GM13976 (cell line): Measurements from ENCODE around the gene TMEM259.

Experiments
- DNase-seq: peaks from one replicate; pipeline ENCODE4 v3.0.0; 2012; ENCODE audit warnings: low spot score
- in situ Hi-C: fragments of 300-500 bp; cut with MboI; formaldehyde crosslinking; loops from one replicate; pipeline ENCODE4 v1.12.0; 2022; ENCODE audit warnings: low sequenced_read_pairs, mixed read lengths, inconsistent platforms; ENCODE audit not compliant: unreplicated experiment
- TF ChIP-seq, protein P1 (sequence below): IDR thresholded peaks from 2 replicates; pipeline ENCODE4 v1.5.1; 2012; ENCODE audit warnings: borderline replicate concordance, mild to moderate bottlenecking; ENCODE audit not compliant: insufficient read depth; ENCODE audit errors: extremely low read depth, missing control alignments, control extremely low read depth

The TMEM259 gene

DNA sequence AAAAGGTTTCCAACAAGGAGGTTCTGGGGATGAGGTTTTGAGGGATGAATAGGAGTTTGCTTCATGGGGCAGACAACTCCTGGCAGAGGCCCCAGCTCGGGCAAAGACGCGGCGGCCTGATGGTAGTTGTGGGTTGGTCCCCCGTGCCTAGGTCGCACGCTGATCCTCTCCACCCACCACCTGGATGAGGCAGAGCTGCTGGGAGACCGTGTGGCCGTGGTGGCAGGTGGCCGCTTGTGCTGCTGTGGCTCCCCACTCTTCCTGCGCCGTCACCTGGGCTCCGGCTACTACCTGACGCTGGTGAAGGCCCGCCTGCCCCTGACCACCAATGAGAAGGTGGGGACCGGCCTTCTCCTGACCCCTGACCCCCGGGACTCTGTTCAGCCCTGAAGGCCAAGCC, 30.9 kb upstream of the TMEM259 start:
- TF ChIP-seq, protein P1, sequence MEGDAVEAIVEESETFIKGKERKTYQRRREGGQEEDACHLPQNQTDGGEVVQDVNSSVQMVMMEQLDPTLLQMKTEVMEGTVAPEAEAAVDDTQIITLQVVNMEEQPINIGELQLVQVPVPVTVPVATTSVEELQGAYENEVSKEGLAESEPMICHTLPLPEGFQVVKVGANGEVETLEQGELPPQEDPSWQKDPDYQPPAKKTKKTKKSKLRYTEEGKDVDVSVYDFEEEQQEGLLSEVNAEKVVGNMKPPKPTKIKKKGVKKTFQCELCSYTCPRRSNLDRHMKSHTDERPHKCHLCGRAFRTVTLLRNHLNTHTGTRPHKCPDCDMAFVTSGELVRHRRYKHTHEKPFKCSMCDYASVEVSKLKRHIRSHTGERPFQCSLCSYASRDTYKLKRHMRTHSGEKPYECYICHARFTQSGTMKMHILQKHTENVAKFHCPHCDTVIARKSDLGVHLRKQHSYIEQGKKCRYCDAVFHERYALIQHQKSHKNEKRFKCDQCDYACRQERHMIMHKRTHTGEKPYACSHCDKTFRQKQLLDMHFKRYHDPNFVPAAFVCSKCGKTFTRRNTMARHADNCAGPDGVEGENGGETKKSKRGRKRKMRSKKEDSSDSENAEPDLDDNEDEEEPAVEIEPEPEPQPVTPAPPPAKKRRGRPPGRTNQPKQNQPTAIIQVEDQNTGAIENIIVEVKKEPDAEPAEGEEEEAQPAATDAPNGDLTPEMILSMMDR = no peak
- in situ Hi-C loops = no loop called here
- DNase-seq = no peak

DNA sequence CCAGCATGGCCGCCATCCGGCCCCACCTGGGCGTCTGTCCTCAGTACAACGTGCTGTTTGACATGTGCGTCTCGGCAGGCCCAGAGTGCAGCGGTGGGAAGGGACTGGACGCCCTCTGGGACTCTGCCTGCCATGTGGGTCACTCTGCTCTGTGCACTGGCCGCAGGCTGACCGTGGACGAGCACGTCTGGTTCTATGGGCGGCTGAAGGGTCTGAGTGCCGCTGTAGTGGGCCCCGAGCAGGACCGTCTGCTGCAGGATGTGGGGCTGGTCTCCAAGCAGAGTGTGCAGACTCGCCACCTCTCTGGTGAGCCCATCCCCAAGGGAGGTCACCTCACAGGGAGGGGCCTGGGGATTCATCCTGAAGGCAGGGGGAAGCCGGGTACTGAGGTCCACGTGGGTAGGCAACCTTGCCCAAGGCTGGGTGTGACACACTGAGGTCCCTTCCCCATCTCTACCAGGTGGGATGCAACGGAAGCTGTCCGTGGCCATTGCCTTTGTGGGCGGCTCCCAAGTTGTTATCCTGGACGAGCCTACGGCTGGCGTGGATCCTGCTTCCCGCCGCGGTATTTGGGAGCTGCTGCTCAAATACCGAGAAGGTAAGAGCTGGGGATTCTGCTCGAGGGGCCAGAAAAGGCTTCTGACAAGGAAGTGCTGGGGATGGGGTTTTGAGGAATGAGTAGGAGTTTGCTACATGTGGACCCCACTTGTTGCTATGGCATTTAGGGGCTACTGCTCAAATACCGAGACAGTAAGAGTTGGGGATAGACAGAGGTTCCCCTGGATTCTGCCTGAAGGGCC, 30.3 kb upstream of the TMEM259 start:
- in situ Hi-C loops = no loop called here
- TF ChIP-seq, protein P1 = no peak
- no peak for DNase-seq

DNA sequence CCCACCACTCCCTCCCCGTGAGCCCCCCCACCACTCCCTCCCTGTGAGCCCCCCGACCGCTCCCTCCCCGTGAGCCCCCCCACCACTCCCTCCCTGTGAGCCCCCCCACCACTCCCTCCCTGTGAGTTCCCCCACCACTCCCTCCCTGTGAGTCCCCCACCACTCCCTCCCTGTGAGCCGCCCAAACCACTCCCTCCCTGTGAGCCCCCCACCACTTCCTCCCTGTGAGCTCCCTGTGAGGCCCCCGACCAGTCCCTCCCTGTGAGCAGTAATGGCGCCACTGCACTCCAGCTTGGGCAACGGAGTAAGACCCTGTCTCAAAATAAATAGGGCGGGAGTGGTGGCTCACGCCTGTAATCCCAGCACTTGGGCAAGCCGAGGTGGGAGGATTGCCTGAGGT, 28.9 kb upstream of the TMEM259 start:
- in situ Hi-C loops = no loop called here

DNA sequence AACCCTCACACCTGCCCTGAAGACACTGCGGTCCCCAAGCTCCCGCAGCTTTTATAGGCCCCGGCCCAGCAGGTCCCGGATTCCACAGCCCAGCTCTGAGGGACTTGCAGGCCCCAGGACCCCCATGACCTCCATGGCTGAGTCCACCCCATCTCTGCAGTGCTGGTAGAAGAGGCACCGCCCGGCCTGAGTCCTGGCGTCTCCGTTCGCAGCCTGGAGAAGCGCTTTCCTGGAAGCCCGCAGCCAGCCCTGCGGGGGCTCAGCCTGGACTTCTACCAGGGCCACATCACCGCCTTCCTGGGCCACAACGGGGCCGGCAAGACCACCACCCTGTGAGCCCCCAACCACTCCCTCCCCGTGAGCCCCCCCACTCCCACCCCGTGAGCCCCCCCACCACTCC, 28.2 kb upstream of the TMEM259 start:
- in situ Hi-C loops = no loop called here
- no peak for DNase-seq
- TF ChIP-seq, protein P1 = no peak

More for the DNA sequence above, 28.9 kb upstream of the TMEM259 start:
- TF ChIP-seq, protein P1 = no peak
- no peak for DNase-seq

DNA sequence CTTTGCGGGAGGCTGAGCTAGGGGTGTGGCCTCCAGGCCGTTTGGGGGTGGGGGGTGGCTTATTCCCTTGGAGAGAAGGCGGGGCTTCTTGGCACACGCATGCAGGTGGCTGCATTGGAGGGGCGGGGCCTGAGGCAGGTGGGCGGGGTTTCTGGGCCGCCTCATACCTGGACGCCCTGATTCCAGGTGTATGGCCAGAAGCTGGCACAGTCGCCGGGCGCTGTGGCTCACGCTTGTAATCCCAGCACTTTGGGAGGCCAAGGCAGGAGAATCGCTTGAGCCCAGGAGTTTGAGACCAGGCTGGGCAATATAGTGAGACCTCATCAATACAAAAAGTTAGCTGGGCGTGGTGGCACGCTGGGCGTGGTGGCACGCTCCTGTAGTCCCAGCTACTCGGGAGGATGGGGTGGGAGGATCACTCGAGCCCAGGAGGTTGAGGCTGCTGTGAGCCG, 26.8 kb upstream of the TMEM259 start:
- TF ChIP-seq, protein P1 = no peak
- no peak for DNase-seq
- in situ Hi-C loops = no loop called here

DNA sequence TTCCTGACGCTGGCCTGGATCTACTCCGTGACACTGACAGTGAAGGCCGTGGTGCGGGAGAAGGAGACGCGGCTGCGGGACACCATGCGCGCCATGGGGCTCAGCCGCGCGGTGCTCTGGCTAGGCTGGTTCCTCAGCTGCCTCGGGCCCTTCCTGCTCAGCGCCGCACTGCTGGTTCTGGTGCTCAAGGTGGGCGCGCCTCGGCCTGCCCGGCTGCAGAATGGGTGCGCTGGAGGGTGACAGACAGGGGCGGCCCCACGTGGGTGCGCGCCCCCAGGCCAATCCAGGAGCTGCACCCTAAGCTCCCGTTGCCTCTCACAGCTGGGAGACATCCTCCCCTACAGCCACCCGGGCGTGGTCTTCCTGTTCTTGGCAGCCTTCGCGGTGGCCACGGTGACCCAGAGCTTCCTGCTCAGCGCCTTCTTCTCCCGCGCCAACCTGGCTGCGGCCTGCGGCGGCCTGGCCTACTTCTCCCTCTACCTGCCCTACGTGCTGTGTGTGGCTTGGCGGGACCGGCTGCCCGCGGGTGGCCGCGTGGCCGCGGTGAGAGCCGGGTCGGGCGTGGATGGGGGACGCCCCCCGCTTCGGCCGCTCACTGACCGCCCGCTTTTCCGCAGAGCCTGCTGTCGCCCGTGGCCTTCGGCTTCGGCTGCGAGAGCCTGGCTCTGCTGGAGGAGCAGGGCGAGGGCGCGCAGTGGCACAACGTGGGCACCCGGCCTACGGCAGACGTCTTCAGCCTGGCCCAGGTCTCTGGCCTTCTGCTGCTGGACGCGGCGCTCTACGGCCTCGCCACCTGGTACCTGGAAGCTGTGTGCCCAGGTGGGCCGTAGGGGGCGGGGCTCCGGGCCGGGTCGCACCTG, 26.1 kb upstream of the TMEM259 start:
- TF ChIP-seq, protein P1 = no peak
- DNase-seq = no peak

More for the DNA sequence above, 26.1 kb upstream of the TMEM259 start:
- in situ Hi-C loops = no loop called here
